Neural cell (in vitro differentiated cells): ENCODE measurements around the gene CST6.

Experiments
- CTCF ChIP-seq: fragments of 450-650 bp; IDR thresholded peaks from 2 replicates; pipeline ENCODE4 v1.5.1; 2014; ENCODE audit warnings: antibody characterized with exemption, mild to moderate bottlenecking, moderate library complexity; ENCODE audit not compliant: poor library complexity, severe bottlenecking
- POLR2AphosphoS5 ChIP-seq: IDR thresholded peaks from 2 replicates; pipeline ENCODE4 v1.6.1; 2012
- RAD21 ChIP-seq: fragments of 450-650 bp; conservative IDR thresholded peaks from 2 replicates; pipeline ENCODE4 v1.6.1; 2014; ENCODE audit warnings: antibody characterized with exemption, mild to moderate bottlenecking, moderate library complexity
- TAF1 ChIP-seq: IDR thresholded peaks from 2 replicates; pipeline ENCODE4 v1.6.1; 2012; ENCODE audit warnings: low read depth

- TF ChIP-seq CTCF: no peak
- TF ChIP-seq RAD21: no peak
- TF ChIP-seq TAF1: no peak
- TF ChIP-seq POLR2AphosphoS5: no peak
These were observed 8.5 kb upstream of the CST6 start for GRCh38 chr11:66003291-66003690.
